K562 (cell line): ENCODE data around the gene ARHGAP25. TPM values are rescaled to one million over a fixed set of nuclear protein-coding genes. Genes with fewer than 3 reads are reported as not detected.

Experiments
- CBFA2T2 ChIP-seq: fragments of 450-650 bp; conservative IDR thresholded peaks from 2 replicates; pipeline ENCODE4 v1.6.1; 2017; ENCODE audit warnings: mild to moderate bottlenecking
- EHMT2 ChIP-seq: fragments of 450-650 bp; IDR thresholded peaks from 2 replicates; pipeline ENCODE4 v1.6.1; 2018; ENCODE audit warnings: antibody characterized with exemption
- ETV6 ChIP-seq, 3 experiments: fragments of 150-350 bp in 1 of 3; sonication (generic) in 1 of 3; formaldehyde crosslinking in 1 of 3; IDR thresholded peaks; 2 replicates each; pipeline versions ENCODE4 v1.6.1 to v1.8.0; 2014 to 2022; ENCODE audit warnings: borderline replicate concordance in 2 of 3, low read depth in 2 of 3, antibody characterized with exemption in 1 of 3, low read length in 1 of 3, mild to moderate bottlenecking in 1 of 3, missing genetic modification reagents in 1 of 3
- MIER1 ChIP-seq: fragments of 450-650 bp; IDR thresholded peaks from 2 replicates; pipeline ENCODE4 v1.6.1; 2016; ENCODE audit warnings: antibody characterized with exemption, mild to moderate bottlenecking, low read depth
- NR2C2 ChIP-seq, 2 experiments: fragments of 200-800 bp in 1 of 2; sonication (Bioruptor generic) in 1 of 2; sonication (generic) in 1 of 2; formaldehyde crosslinking in 1 of 2; IDR thresholded peaks; 2 replicates each; pipeline versions ENCODE4 v1.6.1 to v1.8.0; 2016 to 2022; ENCODE audit warnings: mild to moderate bottlenecking in 1 of 2, missing compliant biosample characterization in 1 of 2, missing genetic modification characterization in 1 of 2, missing genetic modification reagents in 1 of 2
- RBBP5 ChIP-seq: fragments of 200-600 bp; sonication (generic); IDR thresholded peaks from 2 replicates; pipeline ENCODE4 v1.6.1; 2012; ENCODE audit warnings: borderline replicate concordance, mild to moderate bottlenecking, low read length, control low read depth, inconsistent platforms; ENCODE audit not compliant: insufficient read depth, poor library complexity, severe bottlenecking
- RBM15 ChIP-seq: fragments of 200-400 bp; formaldehyde crosslinking; IDR thresholded peaks from 2 replicates; pipeline ENCODE4 v1.6.1; 2018; ENCODE audit warnings: mild to moderate bottlenecking, low read length, moderate library complexity; ENCODE audit not compliant: insufficient read depth
- SLC30A9 ChIP-seq: fragments of 250-450 bp; sonication (Bioruptor Pico); IDR thresholded peaks from 2 replicates; pipeline ENCODE4 v1.8.0; 2022; ENCODE audit warnings: mild to moderate bottlenecking, moderate library complexity
- SMAD3 ChIP-seq: fragments of 450-650 bp; formaldehyde crosslinking; conservative IDR thresholded peaks from 2 replicates; pipeline ENCODE4 v1.4.0; 2020; ENCODE audit warnings: mild to moderate bottlenecking
- SPI1 ChIP-seq: IDR thresholded peaks from 2 replicates; pipeline ENCODE4 v1.6.1; 2011; ENCODE audit warnings: low read depth, low read length, control low read depth, borderline replicate concordance
- SRSF1 ChIP-seq: fragments of 200-400 bp; formaldehyde crosslinking; IDR thresholded peaks from 2 replicates; pipeline ENCODE4 v1.6.1; 2017; ENCODE audit warnings: mild to moderate bottlenecking, low read depth, low read length, moderate library complexity
- SUPT5H ChIP-seq: fragments of 450-650 bp; IDR thresholded peaks from 2 replicates; pipeline ENCODE4 v1.6.1; 2016
- UBTF ChIP-seq, 2 experiments: IDR thresholded peaks; 2 replicates each; pipeline ENCODE4 v1.6.1; 2012; ENCODE audit warnings: improper control_type of control experiment in 2 of 2, low read depth in 2 of 2, low read length in 2 of 2, borderline replicate concordance in 1 of 2
- ZBED1 ChIP-seq: IDR thresholded peaks from 2 replicates; pipeline ENCODE4 v1.6.1; 2014
- ZNF511 ChIP-seq: sonication (generic); formaldehyde crosslinking; IDR thresholded peaks from 2 replicates; pipeline ENCODE4 v1.8.0; 2022; ENCODE audit warnings: mild to moderate bottlenecking, missing genetic modification reagents
- polyA plus RNA-seq, 8 experiments: library from polyadenylated mRNA; depleted of rRNA in 4 of 8; stranded (reverse) in 5 of 8; unstranded in 3 of 8; fragments of >200 nt; fragmentation: Nextera tagmentation in 2 of 8; fragmentation: Illumina TruSeq in 1 of 8; extraction: Ambion mirVana in 2 of 8; extraction: Trizol in 1 of 8; gene quantifications; 2 replicates each; pipeline versions ENCODE4 v1.2.1 to v1.2.3, GENCODE V29; 2011 to 2014; ENCODE audit warnings: inconsistent platforms in 1 of 8, missing spikeins in 1 of 8
- total RNA-seq, 7 experiments: library from RNA; depleted of rRNA in 6 of 7; stranded (reverse); fragments of >200 nt in 6 of 7; fragmentation: Illumina TruSeq in 2 of 7; extraction: Trizol in 2 of 7; gene quantifications; 2 replicates each; pipeline versions ENCODE4 v1.2.1 to v1.2.3, GENCODE V29; 2011 to 2021; ENCODE audit warnings: low replicate concordance in 1 of 7
- TF ChIP-seq, protein P1 (sequence below), 2 experiments: fragments of 450-650 bp; IDR thresholded peaks; 2 replicates each; pipeline ENCODE4 v1.6.1; 2016; ENCODE audit warnings: mild to moderate bottlenecking in 2 of 2, borderline replicate concordance in 1 of 2, low read depth in 1 of 2, moderate library complexity in 1 of 2

The ARHGAP25 gene
- total and polyA plus RNA-seq, 9 of the 15 experiments (the other 6 are each of a cell fraction or from before 2014, with no cell fraction given), result 4.9 to 14.8 (median 10.7) TPM

DNA sequence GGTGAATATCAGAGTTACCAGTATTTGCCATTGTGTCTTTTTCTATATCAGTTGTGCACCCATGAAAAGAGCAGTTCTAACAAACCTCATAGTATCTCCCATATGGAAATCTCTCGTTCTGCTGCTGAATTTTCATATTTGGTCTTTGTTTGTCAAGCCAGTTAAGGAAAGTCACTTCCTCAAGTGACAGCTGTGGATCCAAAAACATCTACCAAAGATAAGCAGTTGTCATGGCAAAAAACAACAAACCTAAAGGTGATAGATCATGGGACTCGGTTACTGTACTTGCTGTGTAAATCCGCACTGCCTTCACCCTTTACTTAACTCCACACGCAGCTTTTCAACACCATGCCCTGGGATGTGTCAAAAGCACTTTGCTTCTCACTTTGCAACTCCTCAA is 119.3 kb downstream of the ARHGAP25 start (continued):
- TF ChIP-seq SMAD3 (CRISPR knock-in tag) (no peak), ZBED1 (no peak), RBBP5 (no peak), SLC30A9 (no peak), SRSF1 (no peak), UBTF (IDR thresholded peaks at IDR 0.05; ENCODE audit: borderline replicate concordance in 1 of 2, low read depth in 2 of 2, low read length in 2 of 2) (no peak), RBM15 (no peak), SPI1 (peak; percentile 82; the same call in 1 of the 2 replicates), ETV6 (IDR thresholded peaks at IDR 0.05; ENCODE audit: borderline replicate concordance in 1 of 2, low read depth in 2 of 2, low read length in 1 of 2) (no peak), ETV6 (CRISPR knock-in tag; IDR thresholded peaks at IDR 0.05; ENCODE audit: borderline replicate concordance) (no peak), MIER1 (no peak), NR2C2 (CRISPR knock-in tag; IDR thresholded peaks at IDR 0.05) (no peak), NR2C2 (tag; IDR thresholded peaks at IDR 0.05) (peak; percentile 47; the same call in 1 of the 2 replicates), EHMT2 (no peak), ZNF511 (CRISPR knock-in tag) (no peak), SUPT5H (no peak), CBFA2T2 (0 out of 2 replicates have a peak, but pooled peaks have one; percentile 9)
- TF ChIP-seq, protein P1, sequence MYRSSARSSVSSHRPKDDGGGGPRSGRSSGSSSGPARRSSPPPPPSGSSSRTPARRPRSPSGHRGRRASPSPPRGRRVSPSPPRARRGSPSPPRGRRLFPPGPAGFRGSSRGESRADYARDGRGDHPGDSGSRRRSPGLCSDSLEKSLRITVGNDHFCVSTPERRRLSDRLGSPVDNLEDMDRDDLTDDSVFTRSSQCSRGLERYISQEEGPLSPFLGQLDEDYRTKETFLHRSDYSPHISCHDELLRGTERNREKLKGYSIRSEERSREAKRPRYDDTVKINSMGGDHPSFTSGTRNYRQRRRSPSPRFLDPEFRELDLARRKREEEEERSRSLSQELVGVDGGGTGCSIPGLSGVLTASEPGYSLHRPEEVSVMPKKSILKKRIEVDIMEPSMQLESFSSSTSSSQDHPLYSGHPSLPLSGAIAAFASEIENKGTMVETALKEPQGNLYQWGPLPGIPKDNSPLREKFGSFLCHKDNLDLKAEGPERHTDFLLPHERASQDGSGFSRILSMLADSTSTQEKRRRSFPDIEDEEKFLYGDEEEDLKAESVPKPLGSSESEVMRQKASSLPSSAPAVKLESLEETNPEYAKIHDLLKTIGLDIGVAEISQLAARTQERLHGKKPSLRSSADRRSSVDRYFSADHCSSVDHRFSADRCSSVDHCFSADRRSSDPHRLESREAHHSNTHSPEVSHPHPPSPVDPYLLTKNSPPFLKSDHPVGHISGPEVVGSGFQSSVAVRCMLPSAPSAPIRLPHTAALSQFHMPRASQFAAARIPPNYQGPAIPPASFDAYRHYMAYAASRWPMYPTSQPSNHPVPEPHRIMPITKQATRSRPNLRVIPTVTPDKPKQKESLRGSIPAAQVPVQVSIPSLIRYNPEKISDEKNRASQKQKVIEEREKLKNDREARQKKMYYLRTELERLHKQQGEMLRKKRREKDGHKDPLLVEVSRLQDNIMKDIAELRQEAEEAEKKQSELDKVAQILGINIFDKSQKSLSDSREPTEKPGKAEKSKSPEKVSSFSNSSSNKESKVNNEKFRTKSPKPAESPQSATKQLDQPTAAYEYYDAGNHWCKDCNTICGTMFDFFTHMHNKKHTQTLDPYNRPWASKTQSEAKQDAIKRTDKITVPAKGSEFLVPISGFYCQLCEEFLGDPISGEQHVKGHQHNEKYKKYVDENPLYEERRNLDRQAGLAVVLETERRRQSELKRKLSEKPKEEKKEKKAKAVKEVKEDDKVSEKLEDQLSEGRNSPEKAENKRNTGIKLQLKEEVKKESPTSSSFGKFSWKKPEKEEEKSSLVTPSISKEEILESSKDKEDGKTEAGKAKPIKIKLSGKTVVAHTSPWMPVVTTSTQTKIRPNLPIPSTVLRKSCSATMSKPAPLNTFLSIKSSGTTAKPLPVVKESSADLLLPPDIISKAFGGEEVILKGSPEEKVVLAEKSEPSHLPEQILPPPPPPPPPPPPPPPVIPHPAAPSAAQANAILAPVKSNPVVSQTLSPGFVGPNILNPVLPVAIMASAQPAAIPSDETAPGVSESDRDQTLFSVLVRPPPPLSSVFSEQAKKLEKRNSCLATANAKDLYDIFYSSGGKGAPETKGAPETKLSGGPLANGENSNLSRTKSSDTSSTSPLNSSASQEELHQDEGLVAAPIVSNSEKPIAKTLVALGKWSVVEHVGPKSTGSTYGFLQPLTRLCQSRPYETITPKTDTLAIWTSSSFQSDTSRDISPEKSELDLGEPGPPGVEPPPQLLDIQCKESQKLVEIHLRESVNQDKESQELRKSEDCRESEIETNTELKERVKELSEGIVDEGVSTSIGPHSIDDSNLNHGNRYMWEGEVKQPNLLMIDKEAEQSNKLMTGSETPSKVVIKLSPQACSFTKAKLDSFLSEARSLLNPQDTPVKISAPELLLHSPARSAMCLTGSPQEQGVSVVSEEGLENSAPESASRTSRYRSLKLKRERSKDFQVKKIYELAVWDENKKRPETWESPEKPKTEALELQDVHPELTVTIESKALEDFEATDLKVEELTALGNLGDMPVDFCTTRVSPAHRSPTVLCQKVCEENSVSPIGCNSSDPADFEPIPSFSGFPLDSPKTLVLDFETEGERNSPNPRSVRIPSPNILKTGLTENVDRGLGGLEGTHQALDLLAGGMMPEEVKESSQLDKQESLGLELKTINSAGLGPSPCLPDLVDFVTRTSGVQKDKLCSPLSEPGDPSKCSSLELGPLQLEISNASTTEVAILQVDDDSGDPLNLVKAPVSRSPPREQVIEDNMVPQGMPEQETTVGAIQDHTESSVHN (IDR thresholded peaks at IDR 0.05; ENCODE audit: borderline replicate concordance in 1 of 2, low read depth in 1 of 2), result no peak
